Heart left ventricle (tissue), 13 donors: Measurements from ENCODE around the gene USP25.

ENCODE experiments used
- CTCF ChIP-seq, 12 donors: fragments of 200-600 bp; sonication (generic) in 4 of 12; IDR thresholded peaks; one replicate each; pipeline versions ENCODE4 v1.5.0 to v1.8.0; 2018 to 2022; ENCODE audit warnings: antibody characterized with exemption in 12 of 12, mild to moderate bottlenecking in 5 of 12
- POLR2A ChIP-seq, 2 donors: fragments of 450-650 bp; IDR thresholded peaks; one replicate each; pipeline ENCODE4 v1.6.1; 2017; ENCODE audit warnings: antibody characterized with exemption in 2 of 2, mild to moderate bottlenecking in 2 of 2, moderate library complexity in 2 of 2
- donor health status: ischemic (EF 13 %, LVEDD 7.1; RV severe dilation, severe dysfunction).
- donor health status: DM: no; HTN: yes; CAD: no.
- donor health status: DM: no; HTN: no; CAD: no.
- donor health status: ischemic (EF 25% LVEDD 6.9; RV normal size, moderate dysfunction).
- donor health status: ischemic (EF 25% LVEDD 5.7; RV mildly dilated, moderate dysfunction).
- donor health status: ischemic (EF 35%, LVEDD 5.7; RV mildly dilated, moderate dysfunction).
- donor health status: nonischemic (EF 11% LVEDD 7.7; RV severe dilation, severe dysfunction).
- donor health status: DM: yes; HTN: yes; CAD: no.
- donor health status: PGD.
- donor health status: ischemic (EF 29% LVEDD 5.4; RV normal size, mild dysfunction).
- donor health status: nonischemic (EF 23%, LVEDD 6.1; RV moderate dilation, normal function).

- no peak for TF ChIP-seq POLR2A (IDR thresholded peaks at IDR 0.05)
- no peak for TF ChIP-seq CTCF (IDR thresholded peaks at IDR 0.05)
These were observed 31.8 kb downstream of the USP25 start for GRCh38 chr21:15761507-15762100.
